H1 (cell line): Measurements from ENCODE around the gene CACNA1A. TPM values are rescaled to one million over a fixed set of nuclear protein-coding genes. Genes with fewer than 3 reads are reported as not detected.

Experiments
- ASH2L ChIP-seq: fragments of 200-600, 300-600 bp; sonication (generic); IDR thresholded peaks from one replicate; pipeline ENCODE4 v1.7.1; 2017; ENCODE audit warnings: low read length
- ATF2 ChIP-seq: IDR thresholded peaks from 2 replicates; pipeline ENCODE4 v1.6.1; 2012; ENCODE audit warnings: low read length, inconsistent platforms
- BACH1 ChIP-seq: IDR thresholded peaks from 2 replicates; pipeline ENCODE4 v1.6.1; 2012; ENCODE audit warnings: low read length, improper control_type of control experiment
- CHD2 ChIP-seq: IDR thresholded peaks from 2 replicates; pipeline ENCODE4 v1.6.1; 2012; ENCODE audit warnings: low read length, improper control_type of control experiment
- CREB1 ChIP-seq: IDR thresholded peaks from 2 replicates; pipeline ENCODE4 v1.6.1; 2012; ENCODE audit warnings: inconsistent platforms
- FOSL1 ChIP-seq: IDR thresholded peaks from 2 replicates; pipeline ENCODE4 v1.6.1; 2011; ENCODE audit warnings: mild to moderate bottlenecking, low read depth, low read length, moderate library complexity; ENCODE audit not compliant: insufficient read depth
- HDAC6 ChIP-seq: IDR thresholded peaks from one replicate; pipeline ENCODE4 v1.7.1; 2012; ENCODE audit warnings: low read depth, mild to moderate bottlenecking, inconsistent platforms, low read length, moderate library complexity
- JUN ChIP-seq: IDR thresholded peaks from 2 replicates; pipeline ENCODE4 v1.6.1; 2011; ENCODE audit warnings: low read depth, mild to moderate bottlenecking, improper control_type of control experiment, low read length
- MAFK ChIP-seq: IDR thresholded peaks from 2 replicates; pipeline ENCODE4 v1.6.1; 2012; ENCODE audit warnings: low read depth, mild to moderate bottlenecking, improper control_type of control experiment, low read length
- PHF8 ChIP-seq: fragments of 200-600 bp; sonication (generic); conservative IDR thresholded peaks from 2 replicates; pipeline ENCODE4 v1.7.1; 2012; ENCODE audit warnings: low read depth, mild to moderate bottlenecking, inconsistent platforms, low read length, moderate library complexity
- RBBP5 ChIP-seq: IDR thresholded peaks from 2 replicates; pipeline ENCODE4 v1.7.1; 2012; ENCODE audit warnings: low read depth, mild to moderate bottlenecking, inconsistent platforms, low read length, moderate library complexity, borderline replicate concordance
- RNF2 ChIP-seq: fragments of 200-900, 300-1000 bp; sonication (generic); IDR thresholded peaks from 2 replicates; pipeline ENCODE4 v1.7.1; 2016; ENCODE audit warnings: borderline replicate concordance, low read depth, mild to moderate bottlenecking, antibody characterized with exemption, low read length; ENCODE audit not compliant: poor library complexity, severe bottlenecking; ENCODE audit errors: missing control alignments
- SIX5 ChIP-seq: IDR thresholded peaks from 2 replicates; pipeline ENCODE4 v1.6.1; 2011; ENCODE audit warnings: mild to moderate bottlenecking, low read depth, low read length
- SP4 ChIP-seq: IDR thresholded peaks from 2 replicates; pipeline ENCODE4 v1.6.1; 2012; ENCODE audit warnings: low read length, inconsistent platforms
- SRF ChIP-seq: IDR thresholded peaks from 2 replicates; pipeline ENCODE4 v1.6.1; 2011; ENCODE audit warnings: mild to moderate bottlenecking, low read depth, low read length, moderate library complexity
- SUZ12 ChIP-seq: fragments of 200-600 bp; sonication (generic); IDR thresholded peaks from 2 replicates; pipeline ENCODE4 v1.6.1; 2012; ENCODE audit warnings: mild to moderate bottlenecking, inconsistent platforms, low read length, moderate library complexity, mixed read lengths
- YY1 ChIP-seq: IDR thresholded peaks from 2 replicates; pipeline ENCODE4 v1.6.1; 2011; ENCODE audit warnings: low read depth, mild to moderate bottlenecking, low read length
- polyA plus RNA-seq, 7 experiments: library from polyadenylated mRNA; depleted of rRNA in 3 of 7; stranded (reverse) in 5 of 7; unstranded in 2 of 7; fragments of >200 nt in 5 of 7; fragments of 200-250 nt in 2 of 7; gene quantifications; 1 replicate in 5 of 7; 2 replicates in 1 of 7; 4 replicates in 1 of 7; pipeline versions ENCODE4 v1.2.1 to v1.2.3, GENCODE V29; 2011 to 2013; ENCODE audit warnings: missing spikeins in 2 of 7, mixed read lengths in 2 of 7
- total RNA-seq: library from RNA; stranded (reverse); fragmentation: NEBNext Ultra II Directional; extraction: Animal tissue kit (Norgen Biotek cat#: 25700); gene quantifications from 2 replicates; pipeline ENCODE4 v1.2.1, GENCODE V29; 2021

Gene CACNA1A
- total and polyA plus RNA-seq, 2 of the 8 experiments (the other 6 are each of a cell fraction or from before 2014, with no cell fraction given) = 10.7 to 25.3 TPM

GRCh38 chr19:13505761-13506470 lies 363 bp downstream of the CACNA1A start (continued):
- TF ChIP-seq ATF2 (no peak), CHD2 (no peak), HDAC6 (no peak), PHF8 (peak; percentile 44; the same call in 1 of the 2 replicates), ASH2L (peak; percentile 87), SIX5 (no peak), YY1 (0 out of 2 replicates have a peak, but pooled peaks have one; percentile 36), MAFK (no peak), SP4 (no peak), FOSL1 (no peak), RBBP5 (0 out of 2 replicates have a peak, but pooled peaks have one; percentile 56), RNF2 (no peak), JUN (no peak), BACH1 (no peak), SUZ12 (no peak), CREB1 (no peak), SRF (no peak)
